Heart left ventricle (tissue), 13 donors: ENCODE data around the gene MAT2A.
"Not testable (repeated sequence)": the region's sequence is repeated elsewhere in the genome, so short reads cannot be mapped to it uniquely, and the experiment has no call there.

Source experiments
- CTCF ChIP-seq, 12 donors: fragments of 200-600 bp; sonication (generic) in 4 of 12; IDR thresholded peaks; one replicate each; pipeline versions ENCODE4 v1.5.0 to v1.8.0; 2018 to 2022; ENCODE audit warnings: antibody characterized with exemption in 12 of 12, mild to moderate bottlenecking in 5 of 12
- POLR2A ChIP-seq, 2 donors: fragments of 450-650 bp; IDR thresholded peaks; one replicate each; pipeline ENCODE4 v1.6.1; 2017; ENCODE audit warnings: antibody characterized with exemption in 2 of 2, mild to moderate bottlenecking in 2 of 2, moderate library complexity in 2 of 2
- donor health status: ischemic (EF 13 %, LVEDD 7.1; RV severe dilation, severe dysfunction).
- donor health status: DM: no; HTN: yes; CAD: no.
- donor health status: DM: no; HTN: no; CAD: no.
- donor health status: ischemic (EF 25% LVEDD 6.9; RV normal size, moderate dysfunction).
- donor health status: ischemic (EF 25% LVEDD 5.7; RV mildly dilated, moderate dysfunction).
- donor health status: ischemic (EF 35%, LVEDD 5.7; RV mildly dilated, moderate dysfunction).
- donor health status: nonischemic (EF 11% LVEDD 7.7; RV severe dilation, severe dysfunction).
- donor health status: DM: yes; HTN: yes; CAD: no.
- donor health status: PGD.
- donor health status: ischemic (EF 29% LVEDD 5.4; RV normal size, mild dysfunction).
- donor health status: nonischemic (EF 23%, LVEDD 6.1; RV moderate dilation, normal function).

GRCh38 chr2:85560403-85560726 lies 21.4 kb downstream of the MAT2A start:
- TF ChIP-seq CTCF, POLR2A (IDR thresholded peaks at IDR 0.05): not testable (repeated sequence)
